HAP-1 (cell line): ENCODE data around the gene MINDY1.

ENCODE experiments used
- DNase-seq, 2 experiments: peaks; one replicate each; pipeline ENCODE4 v3.0.0-alpha.2; 2016 to 2020; ENCODE audit warnings: low spot score in 2 of 2
- H3K27me3 ChIP-seq: fragments of 250-450 bp; sonication (Bioruptor Pico); 2 replicates; pipeline ENCODE4 v1.5.1; 2020; ENCODE audit warnings: low read depth, mild to moderate bottlenecking, moderate library complexity
- H3K36me3 ChIP-seq: fragments of 250-450 bp; sonication (Bioruptor Pico); replicated peaks from 2 replicates; pipeline ENCODE4 v1.5.1; 2020; ENCODE audit warnings: mild to moderate bottlenecking
- H3K4me1 ChIP-seq: fragments of 250-450 bp; sonication (Bioruptor Pico); 2 replicates; pipeline ENCODE4 v1.5.1; 2020; ENCODE audit warnings: mild to moderate bottlenecking
- H3K4me3 ChIP-seq: fragments of 250-450 bp; sonication (Bioruptor Pico); 2 replicates; pipeline ENCODE4 v1.5.1; 2020; ENCODE audit warnings: mild to moderate bottlenecking, moderate library complexity
- H3K9me3 ChIP-seq: fragments of 250-450 bp; sonication (Bioruptor Pico); 2 replicates; pipeline ENCODE4 v1.5.1; 2020; ENCODE audit warnings: mild to moderate bottlenecking, moderate library complexity
- in situ Hi-C: fragments of 300-500 bp; cut with MboI; formaldehyde crosslinking; loops from 3 replicates; pipeline ENCODE4 v1.14.3; 2020; ENCODE audit warnings: low sequenced_read_pairs, inconsistent platforms, mixed read lengths

MINDY1 gene

DNA sequence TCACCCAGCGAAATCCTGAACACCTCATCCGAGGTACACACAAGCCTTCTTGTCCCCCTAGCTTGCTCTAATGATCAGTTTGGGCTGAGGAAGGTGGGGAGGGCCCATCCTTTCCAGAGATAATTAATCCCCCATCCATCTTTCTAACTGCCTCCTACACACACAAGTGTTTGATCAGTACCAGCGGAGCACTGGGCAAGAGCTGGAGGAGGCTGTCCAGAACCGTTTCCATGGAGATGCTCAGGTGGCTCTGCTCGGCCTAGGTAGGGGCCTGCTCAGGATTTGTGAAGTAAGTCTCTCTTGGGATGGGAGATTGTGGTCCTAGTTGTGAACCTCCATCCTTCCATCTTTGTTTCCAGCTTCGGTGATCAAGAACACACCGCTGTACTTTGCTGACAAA is 18.8 kb downstream of the MINDY1 start:
- Histone ChIP-seq H3K36me3 (no peaks in the 10 kb centered on the region), H3K4me3 (no peak overlapping the region), H3K4me1 (no peaks in the 10 kb centered on the region), H3K9me3 (no peaks in the 10 kb centered on the region), H3K27me3 (no peaks in the 10 kb centered on the region)
- DNase-seq = no peak
- in situ Hi-C loops = no loop called here

- no peak for DNase-seq
- Histone ChIP-seq H3K9me3 (no peaks in the 10 kb centered on the region), H3K36me3 (no peaks in the 10 kb centered on the region), H3K27me3 (no peaks in the 10 kb centered on the region), H3K4me1 (no peaks in the 10 kb centered on the region), H3K4me3 (no peak overlapping the region)
- in situ Hi-C loops = no loop called here
Measured at GRCh38 chr1:150985179-150985825, 21.4 kb downstream of the MINDY1 start.

GRCh38 chr1:150981805-150982712 is 24.6 kb downstream of the MINDY1 start, which contains the start of gene ANXA9:
ANXA9 (plus strand) TSS chr1:150982292; CDS start chr1:150983106, 814 bp downstream.
- in situ Hi-C loops = no loop called here
- DNase-seq = no peak
- Histone ChIP-seq H3K4me1 (peaks cover 8% of the 10 kb centered on the region), H3K4me3 (no peak within 1 kb of the TSS), H3K36me3 (no peaks in the 10 kb centered on the region), H3K27me3 (no peaks in the 10 kb centered on the region), H3K9me3 (no peaks in the 10 kb centered on the region)

- H3K36me3 ChIP-seq = no peaks in the 10 kb centered on the region
- peaks cover 8% of the 10 kb centered on the region for H3K4me1 ChIP-seq
- no peak overlapping the region for H3K4me3 ChIP-seq
- DNase-seq = peak in 1 of 2 experiments; percentile 48
- H3K27me3 ChIP-seq = no peaks in the 10 kb centered on the region
- in situ Hi-C loops = no loop called here
- H3K9me3 ChIP-seq = no peaks in the 10 kb centered on the region
Measured at GRCh38 chr1:150981177-150981804, 25.4 kb downstream of the MINDY1 start.

DNA sequence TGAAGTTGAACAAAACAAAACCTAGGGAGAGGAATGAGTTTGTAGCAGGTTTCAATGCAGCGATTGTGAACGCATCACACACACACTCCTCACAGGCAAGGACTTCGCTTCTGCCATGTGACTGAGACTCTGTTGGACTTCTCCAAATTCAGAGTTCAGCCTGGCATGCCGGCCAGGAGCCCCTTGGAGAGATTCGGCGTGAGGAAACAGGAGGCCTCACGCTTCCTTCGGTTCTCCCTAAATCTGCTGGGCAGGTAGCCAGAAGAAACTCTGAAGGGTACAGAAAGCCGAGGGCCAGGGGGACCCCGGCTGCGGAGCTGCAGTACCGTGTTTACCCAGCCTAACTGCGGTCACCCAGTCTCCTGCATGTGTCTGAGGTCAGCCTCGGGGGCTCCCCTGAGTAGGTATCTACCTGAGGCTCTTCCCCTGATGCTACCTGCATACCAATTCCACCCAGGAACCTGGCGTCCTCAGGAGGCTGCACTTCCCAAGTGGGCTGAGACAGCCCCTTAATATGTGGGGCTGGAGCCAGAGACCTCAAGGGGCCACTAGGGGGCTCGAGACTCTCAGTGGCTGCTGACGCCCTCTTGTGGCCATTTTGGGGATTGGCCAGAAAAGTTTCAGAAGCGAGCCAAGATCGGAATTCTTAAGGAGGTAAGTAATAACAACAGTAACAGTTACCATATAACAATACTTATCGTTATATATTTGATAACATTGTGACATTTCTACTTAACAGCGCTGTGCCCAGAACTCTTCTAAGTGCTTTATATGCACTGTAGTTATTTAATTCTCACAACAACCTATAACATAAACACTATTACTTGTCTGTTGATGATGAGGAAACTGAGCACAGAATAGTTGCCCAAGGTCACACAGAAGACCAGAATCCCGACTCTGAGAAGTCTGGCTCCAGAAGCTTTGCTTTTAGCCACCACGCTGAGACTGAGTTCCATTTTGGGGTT is 27.3 kb downstream of the MINDY1 start:
- peak; percentile 72 to 93 for DNase-seq
- in situ Hi-C loops = no loop called here

DNA sequence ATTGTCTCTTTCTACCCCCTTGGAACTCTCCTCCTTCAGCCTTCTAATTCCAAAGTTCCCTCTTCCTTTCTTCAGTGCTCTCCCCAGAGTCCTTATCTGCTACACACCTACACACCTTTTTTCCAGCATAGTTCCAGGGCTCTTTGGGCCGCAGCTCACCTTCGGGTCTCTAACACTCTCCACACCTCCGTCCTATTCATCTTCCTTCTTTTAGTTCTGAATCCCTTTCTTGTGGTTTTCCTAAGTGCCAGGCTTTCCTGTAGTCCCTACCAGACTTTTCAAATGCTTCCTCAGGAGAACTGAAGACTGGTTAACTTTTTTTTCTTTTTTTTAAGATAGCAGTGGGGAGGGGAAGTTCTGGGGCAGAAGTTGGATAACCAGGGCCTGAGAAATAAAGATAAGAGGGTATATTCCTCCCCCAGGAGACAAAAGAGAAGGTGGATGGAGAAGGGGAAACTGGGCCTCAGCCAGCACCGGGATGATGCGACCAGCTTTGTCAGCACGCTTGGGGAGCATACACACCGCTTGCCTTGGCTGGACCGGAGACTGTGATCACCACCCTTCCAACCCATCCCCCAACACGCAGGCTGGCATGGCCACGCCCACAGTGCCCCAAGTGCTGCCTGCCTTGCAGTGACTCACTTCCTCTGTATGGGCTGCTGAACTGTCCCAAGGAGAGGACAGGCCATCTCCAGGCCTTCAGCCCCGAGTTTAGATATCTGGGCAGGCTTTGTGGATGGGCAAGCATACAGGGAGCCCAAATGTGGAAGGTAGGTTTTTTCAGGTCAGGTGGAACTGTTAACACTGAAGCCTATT is 29.6 kb downstream of the MINDY1 start:
- Histone ChIP-seq H3K4me3 (no peak overlapping the region), H3K9me3 (no peaks in the 10 kb centered on the region), H3K27me3 (no peaks in the 10 kb centered on the region), H3K4me1 (peaks cover 20% of the 10 kb centered on the region), H3K36me3 (no peaks in the 10 kb centered on the region)
- in situ Hi-C loops = no loop called here
- no peak for DNase-seq

More for the DNA sequence above, 27.3 kb downstream of the MINDY1 start:
- Histone ChIP-seq H3K27me3 (no peaks in the 10 kb centered on the region), H3K36me3 (no peaks in the 10 kb centered on the region), H3K4me3 (peak overlapping the region; percentile 10; the same call in 1 of the 2 replicates), H3K9me3 (no peaks in the 10 kb centered on the region), H3K4me1 (peaks cover 8% of the 10 kb centered on the region)

- no peaks in the 10 kb centered on the region for H3K36me3 ChIP-seq
- peaks cover 27% of the 10 kb centered on the region for H3K4me1 ChIP-seq
- H3K9me3 ChIP-seq = no peaks in the 10 kb centered on the region
- H3K27me3 ChIP-seq = no peaks in the 10 kb centered on the region
- H3K4me3 ChIP-seq = no peak overlapping the region
- no peak for DNase-seq
- in situ Hi-C loops = no loop called here
Measured at GRCh38 chr1:150976401-150976821, 30.3 kb downstream of the MINDY1 start.

DNA sequence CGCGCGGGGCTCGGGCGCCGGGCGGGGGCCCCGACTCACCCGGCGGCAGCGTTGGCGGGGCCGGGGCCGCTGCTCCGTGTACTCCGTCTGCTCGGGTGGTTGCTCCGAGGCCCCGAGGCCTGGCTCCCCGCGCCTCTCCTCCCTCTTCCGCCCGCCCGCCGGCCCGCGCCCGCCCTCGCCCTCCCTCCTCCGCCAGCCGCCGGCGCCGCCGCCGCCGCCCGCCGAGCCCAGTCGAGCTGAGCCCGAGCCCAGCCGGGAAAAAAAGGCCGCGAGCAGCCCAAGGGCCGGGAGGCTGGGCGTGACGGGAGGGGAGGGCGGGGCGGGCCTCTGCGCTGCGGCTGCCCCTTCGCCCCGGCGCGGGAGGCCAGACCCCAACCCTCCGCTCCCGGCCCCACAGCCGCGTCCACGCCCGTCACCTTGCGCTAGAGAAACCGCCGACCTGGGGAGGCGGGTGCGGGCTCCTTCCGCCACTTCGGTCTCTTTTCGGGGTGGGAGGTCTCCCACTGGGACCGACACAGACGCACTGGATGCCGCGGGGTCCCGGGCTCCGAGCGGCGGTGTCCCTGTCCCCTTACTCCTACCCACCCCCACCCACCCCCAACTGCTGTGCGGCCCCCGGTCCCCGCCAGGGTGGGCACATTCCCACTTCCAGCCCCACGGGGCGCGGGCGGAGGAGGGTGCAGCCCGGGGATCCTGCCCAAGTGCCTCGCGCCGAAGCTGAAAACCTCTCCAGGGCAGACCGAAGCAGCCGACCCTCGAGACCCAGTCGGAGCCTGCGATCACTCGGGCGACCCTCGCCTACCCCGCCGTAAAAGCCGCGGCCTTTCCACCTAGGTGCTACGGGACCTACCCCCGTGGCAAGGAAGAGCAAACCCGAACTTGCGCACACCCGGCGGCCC is 31.9 kb downstream of the MINDY1 start, which contains the start of gene CERS2:
Gene CERS2 (minus strand): TSS at position 256 of the 899 bp plus-strand sequence. CDS start 5,745 bp downstream, outside the sequence.
- H3K36me3 ChIP-seq = no peaks in the 10 kb centered on the region
- H3K27me3 ChIP-seq = no peaks in the 10 kb centered on the region
- in situ Hi-C loops = no loop called here
- no peaks in the 10 kb centered on the region for H3K9me3 ChIP-seq
- H3K4me1 ChIP-seq = peaks cover 32% of the 10 kb centered on the region
- H3K4me3 ChIP-seq = peak within 1 kb of the TSS; percentile 73
- peak; percentile 68 to 83 for DNase-seq

DNA sequence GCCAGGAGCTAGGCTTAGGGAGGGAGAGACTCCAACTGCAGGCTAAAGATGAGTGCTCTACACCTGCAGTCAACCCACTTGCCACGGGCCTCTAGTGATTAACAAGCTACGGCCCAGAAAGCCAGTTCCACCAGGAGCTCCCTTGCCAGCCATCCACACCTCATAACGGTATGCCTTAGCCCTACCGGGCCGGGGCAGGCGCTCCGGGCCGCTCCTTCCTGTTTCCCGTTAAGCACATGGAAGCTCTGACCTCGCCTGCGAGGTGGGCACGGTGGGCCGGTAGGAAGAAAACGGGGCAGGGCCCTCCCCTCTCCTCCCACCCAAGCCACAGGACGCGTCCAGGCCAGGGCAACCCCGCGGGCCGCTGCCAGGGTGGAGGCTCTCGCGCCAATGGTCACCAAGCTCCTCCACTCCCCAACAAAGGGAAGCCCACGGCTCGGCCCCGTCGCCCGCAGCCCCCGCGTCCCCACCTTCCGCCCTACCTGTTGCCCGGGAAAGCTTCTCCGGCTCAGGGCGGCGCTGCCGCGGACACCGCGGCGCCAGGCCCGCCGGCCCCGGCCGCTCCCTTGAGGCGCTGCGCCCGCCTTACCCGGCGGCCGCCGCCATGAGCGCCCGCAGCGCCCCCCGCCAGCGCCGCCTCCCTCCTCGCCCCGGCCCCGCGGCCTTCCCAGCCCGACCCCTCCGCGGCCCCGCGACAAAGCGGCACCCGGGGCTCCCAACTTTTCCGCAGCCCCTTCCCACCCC is 32.7 kb downstream of the MINDY1 start:
- H3K27me3 ChIP-seq = no peaks in the 10 kb centered on the region
- peaks cover 3% of the 10 kb centered on the region for H3K36me3 ChIP-seq
- no peaks in the 10 kb centered on the region for H3K9me3 ChIP-seq
- H3K4me3 ChIP-seq = peak overlapping the region; percentile 73
- peak in 1 of 2 experiments; percentile 44 for DNase-seq
- peaks cover 24% of the 10 kb centered on the region for H3K4me1 ChIP-seq
- in situ Hi-C loops = no loop called here

- peaks cover 9% of the 10 kb centered on the region for H3K36me3 ChIP-seq
- H3K9me3 ChIP-seq = no peaks in the 10 kb centered on the region
- H3K27me3 ChIP-seq = no peaks in the 10 kb centered on the region
- in situ Hi-C loops = no loop called here
- H3K4me1 ChIP-seq = peaks cover 24% of the 10 kb centered on the region
- peak in 1 of 2 experiments; percentile 42 for DNase-seq
- peak overlapping the region; percentile 73 for H3K4me3 ChIP-seq
Measured at GRCh38 chr1:150973258-150973835, 33.4 kb downstream of the MINDY1 start.
